Cardiac ventricle fibroblast (primary cell): ENCODE results near the gene AOAH. TPM values are rescaled to one million over a fixed set of nuclear protein-coding genes. Genes with fewer than 3 reads are reported as not detected.

Source experiments
- total RNA-seq: library from RNA; depleted of rRNA; stranded (reverse); fragments of >200 nt; gene quantifications from 2 replicates; pipeline ENCODE4 v1.2.3, GENCODE V29; 2015

Gene AOAH, protein sequence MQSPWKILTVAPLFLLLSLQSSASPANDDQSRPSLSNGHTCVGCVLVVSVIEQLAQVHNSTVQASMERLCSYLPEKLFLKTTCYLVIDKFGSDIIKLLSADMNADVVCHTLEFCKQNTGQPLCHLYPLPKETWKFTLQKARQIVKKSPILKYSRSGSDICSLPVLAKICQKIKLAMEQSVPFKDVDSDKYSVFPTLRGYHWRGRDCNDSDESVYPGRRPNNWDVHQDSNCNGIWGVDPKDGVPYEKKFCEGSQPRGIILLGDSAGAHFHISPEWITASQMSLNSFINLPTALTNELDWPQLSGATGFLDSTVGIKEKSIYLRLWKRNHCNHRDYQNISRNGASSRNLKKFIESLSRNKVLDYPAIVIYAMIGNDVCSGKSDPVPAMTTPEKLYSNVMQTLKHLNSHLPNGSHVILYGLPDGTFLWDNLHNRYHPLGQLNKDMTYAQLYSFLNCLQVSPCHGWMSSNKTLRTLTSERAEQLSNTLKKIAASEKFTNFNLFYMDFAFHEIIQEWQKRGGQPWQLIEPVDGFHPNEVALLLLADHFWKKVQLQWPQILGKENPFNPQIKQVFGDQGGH
- total RNA-seq: not detected in 2 replicates

DNA sequence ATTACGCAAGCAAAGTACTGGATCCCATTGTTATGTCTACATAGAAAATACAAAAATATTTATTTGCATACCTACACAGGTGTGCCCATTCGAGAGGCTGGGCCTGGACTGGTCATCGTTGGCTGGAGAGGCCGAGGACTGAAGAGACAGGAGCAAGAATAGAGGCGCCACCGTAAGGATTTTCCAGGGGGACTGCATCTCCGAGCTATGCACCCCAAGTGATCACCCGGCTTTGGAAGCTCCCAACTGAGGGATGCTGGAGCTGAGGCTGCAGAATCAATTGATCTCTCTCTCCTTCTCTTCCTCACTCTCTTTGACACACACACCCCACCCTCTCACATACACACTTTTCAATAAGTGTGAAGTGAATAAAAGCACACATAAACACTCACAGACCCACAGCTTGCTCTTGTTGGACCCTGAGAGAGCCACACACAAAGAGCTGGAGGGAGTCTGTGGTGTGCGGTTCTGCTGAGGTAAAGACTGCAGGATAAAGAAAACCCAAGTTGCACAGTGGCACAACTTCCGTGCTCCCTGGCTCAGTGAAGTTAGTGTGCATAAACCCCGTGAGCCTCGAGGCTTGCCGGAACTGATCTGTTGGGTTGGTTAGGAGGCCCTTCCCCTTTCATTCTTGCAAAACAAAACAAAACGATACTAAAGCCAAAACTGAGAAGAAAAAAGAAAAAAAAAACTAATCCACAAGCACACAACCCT is at the start of gene AOAH:
Gene AOAH (minus strand): TSS at position 544 of the 714 bp plus-strand sequence. CDS start 346 bp downstream, at position 198.

